Type B pancreatic cell (in vitro differentiated cells): ENCODE measurements around the gene IGSF3. TPM values are rescaled to one million over a fixed set of nuclear protein-coding genes. Genes with fewer than 3 reads are reported as not detected.
A peak's percentile ranks its signal among the peaks of the same experiment; 100 is the strongest.

ENCODE experiments used
- DNase-seq: peaks from one replicate; pipeline ENCODE4 v3.0.0; 2021; ENCODE audit warnings: mixed read lengths; ENCODE audit not compliant: unreplicated experiment; ENCODE audit errors: extremely low spot score
- H3K27ac Mint-ChIP-seq: 2 replicates; pipeline ENCODE4 v1.8.0; 2021; ENCODE audit warnings: mild to moderate bottlenecking, mixed read lengths
- H3K27me3 Mint-ChIP-seq: 2 replicates; pipeline ENCODE4 v1.8.0; 2021; ENCODE audit warnings: mixed read lengths
- H3K36me3 Mint-ChIP-seq: 2 replicates; pipeline ENCODE4 v1.8.0; 2021; ENCODE audit warnings: mixed read lengths
- H3K4me1 Mint-ChIP-seq: one replicate; pipeline ENCODE4 v1.8.0; 2021; ENCODE audit warnings: mixed read lengths; ENCODE audit not compliant: unreplicated experiment
- H3K4me3 Mint-ChIP-seq: 2 replicates; pipeline ENCODE4 v1.8.0; 2021; ENCODE audit warnings: mild to moderate bottlenecking, mixed read lengths
- H3K9me3 Mint-ChIP-seq: 2 replicates; pipeline ENCODE4 v1.8.0; 2021; ENCODE audit warnings: mixed read lengths
- total RNA-seq: library from RNA; stranded (reverse); gene quantifications from 2 replicates; pipeline ENCODE4 v1.2.1, GENCODE V29; 2021; ENCODE audit warnings: low replicate concordance
- TF ChIP-seq, protein P1 (sequence below): fragments of 200-600 bp; sonication (generic); conservative IDR thresholded peaks from 2 replicates; pipeline ENCODE4 v1.5.0; 2021; ENCODE audit warnings: antibody characterized with exemption, mild to moderate bottlenecking

Gene IGSF3
- total RNA-seq, 1 donor from 2014 or later, result 42.9 TPM

DNA sequence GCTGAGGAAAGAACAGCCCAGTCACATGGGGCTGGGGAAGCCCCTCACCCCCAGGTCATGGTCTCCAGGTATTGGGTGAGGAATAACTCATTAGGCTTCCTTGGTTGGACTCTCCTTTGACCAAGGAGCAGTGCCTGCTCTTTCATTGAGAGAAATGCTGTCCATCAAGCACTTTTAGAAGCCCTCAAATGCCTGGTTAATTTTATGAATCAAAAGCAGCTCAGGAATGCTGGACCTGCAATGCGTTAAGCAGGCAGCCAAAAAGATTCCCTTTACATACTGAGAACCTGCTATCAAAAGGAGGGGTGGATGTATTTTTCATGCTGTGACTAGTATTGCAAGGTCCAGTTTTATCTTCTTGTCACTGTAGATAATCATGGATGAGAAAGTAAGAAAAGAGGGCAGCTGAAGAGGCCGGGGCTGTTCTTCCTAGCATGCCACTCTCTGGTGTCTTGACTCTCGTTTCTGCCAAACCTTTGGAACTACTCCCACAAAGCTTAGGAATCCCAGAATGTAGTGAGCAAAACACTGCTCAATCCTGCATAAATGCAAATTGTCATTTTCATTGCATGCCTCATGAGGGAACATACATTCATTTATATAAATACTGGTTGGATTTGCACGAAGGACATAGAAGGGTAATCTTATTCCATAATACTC, 94.6 kb downstream of the IGSF3 start:
- H3K27me3 Mint-ChIP-seq, result peaks cover 11% of the 10 kb centered on the region
- TF ChIP-seq, protein P1, sequence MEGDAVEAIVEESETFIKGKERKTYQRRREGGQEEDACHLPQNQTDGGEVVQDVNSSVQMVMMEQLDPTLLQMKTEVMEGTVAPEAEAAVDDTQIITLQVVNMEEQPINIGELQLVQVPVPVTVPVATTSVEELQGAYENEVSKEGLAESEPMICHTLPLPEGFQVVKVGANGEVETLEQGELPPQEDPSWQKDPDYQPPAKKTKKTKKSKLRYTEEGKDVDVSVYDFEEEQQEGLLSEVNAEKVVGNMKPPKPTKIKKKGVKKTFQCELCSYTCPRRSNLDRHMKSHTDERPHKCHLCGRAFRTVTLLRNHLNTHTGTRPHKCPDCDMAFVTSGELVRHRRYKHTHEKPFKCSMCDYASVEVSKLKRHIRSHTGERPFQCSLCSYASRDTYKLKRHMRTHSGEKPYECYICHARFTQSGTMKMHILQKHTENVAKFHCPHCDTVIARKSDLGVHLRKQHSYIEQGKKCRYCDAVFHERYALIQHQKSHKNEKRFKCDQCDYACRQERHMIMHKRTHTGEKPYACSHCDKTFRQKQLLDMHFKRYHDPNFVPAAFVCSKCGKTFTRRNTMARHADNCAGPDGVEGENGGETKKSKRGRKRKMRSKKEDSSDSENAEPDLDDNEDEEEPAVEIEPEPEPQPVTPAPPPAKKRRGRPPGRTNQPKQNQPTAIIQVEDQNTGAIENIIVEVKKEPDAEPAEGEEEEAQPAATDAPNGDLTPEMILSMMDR, result no peak

DNA sequence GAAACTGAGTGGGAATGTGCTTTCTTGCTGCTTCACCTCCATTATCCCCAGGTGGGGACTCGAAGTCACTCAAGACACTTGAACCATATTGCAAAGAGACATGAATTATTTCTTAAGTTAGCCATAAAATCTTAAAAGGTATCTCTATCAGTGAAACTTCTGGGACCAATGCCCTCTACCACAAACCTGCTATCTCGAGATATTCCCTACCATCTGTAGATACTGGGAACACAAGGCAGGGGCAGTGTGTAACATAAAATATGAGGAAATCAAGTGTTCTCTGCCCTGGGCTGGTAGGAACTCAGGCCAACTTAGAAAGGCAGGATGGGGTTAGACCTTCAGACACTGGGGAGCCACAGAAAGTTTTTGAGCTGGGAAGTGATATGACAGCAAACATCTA, 95.4 kb downstream of the IGSF3 start:
- Mint-ChIP-seq H3K27ac (peak overlapping the region; percentile 87), H3K27me3 (peaks cover 11% of the 10 kb centered on the region), H3K4me1 (peaks cover 26% of the 10 kb centered on the region), H3K4me3 (peak overlapping the region; percentile 90), H3K9me3 (no peaks in the 10 kb centered on the region), H3K36me3 (peaks cover 9% of the 10 kb centered on the region)
- DNase-seq, result no peak
- TF ChIP-seq, protein P1, result no peak

More for the DNA sequence above, 94.6 kb downstream of the IGSF3 start:
- Mint-ChIP-seq H3K4me3 (peak overlapping the region; percentile 46), H3K27ac (peak overlapping the region; percentile 87), H3K4me1 (peaks cover 26% of the 10 kb centered on the region), H3K36me3 (peaks cover 17% of the 10 kb centered on the region), H3K9me3 (no peaks in the 10 kb centered on the region)
- DNase-seq, result no peak

DNA sequence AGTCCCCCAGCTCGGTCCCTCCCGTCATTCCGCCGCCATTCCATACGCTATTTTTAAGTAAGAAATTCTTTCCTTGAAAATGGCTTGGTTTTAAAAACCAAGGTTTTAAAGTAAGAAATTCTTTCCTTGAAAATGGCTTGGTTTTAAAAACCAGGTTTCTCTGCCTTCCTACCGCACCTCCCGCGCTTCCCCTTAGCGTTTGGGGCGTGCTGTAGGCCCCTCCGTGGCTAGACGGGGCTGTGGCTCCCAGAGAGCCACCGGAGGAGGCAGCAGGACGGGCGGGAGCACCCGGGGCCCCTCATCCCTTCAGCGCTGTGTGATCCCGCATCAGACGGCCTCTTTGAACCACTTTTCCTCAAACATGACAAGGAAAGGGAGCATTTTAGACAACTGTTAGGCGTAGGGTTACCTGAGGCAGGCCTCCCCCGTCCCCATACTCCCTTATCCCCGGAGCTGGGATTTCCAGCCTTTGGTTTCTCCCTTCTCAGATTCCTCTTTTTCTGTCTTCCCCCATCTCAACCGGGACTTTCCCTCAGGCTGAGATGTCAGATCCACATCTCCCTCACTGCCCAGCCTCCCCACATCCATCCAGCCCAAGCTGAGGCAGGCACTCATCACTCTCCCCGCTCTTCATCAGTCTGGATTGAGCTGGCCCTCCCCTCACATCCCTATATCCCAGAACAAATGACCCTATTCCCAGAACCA, 96.2 kb downstream of the IGSF3 start:
- peaks cover 11% of the 10 kb centered on the region for H3K27me3 Mint-ChIP-seq
- H3K36me3 Mint-ChIP-seq, result peaks cover 1% of the 10 kb centered on the region
- peaks cover 26% of the 10 kb centered on the region for H3K4me1 Mint-ChIP-seq
- DNase-seq, result no peak
- peak overlapping the region; percentile 90 for H3K4me3 Mint-ChIP-seq
- H3K9me3 Mint-ChIP-seq, result no peaks in the 10 kb centered on the region
- TF ChIP-seq, protein P1, result no peak
- peak overlapping the region; percentile 87 for H3K27ac Mint-ChIP-seq

DNA sequence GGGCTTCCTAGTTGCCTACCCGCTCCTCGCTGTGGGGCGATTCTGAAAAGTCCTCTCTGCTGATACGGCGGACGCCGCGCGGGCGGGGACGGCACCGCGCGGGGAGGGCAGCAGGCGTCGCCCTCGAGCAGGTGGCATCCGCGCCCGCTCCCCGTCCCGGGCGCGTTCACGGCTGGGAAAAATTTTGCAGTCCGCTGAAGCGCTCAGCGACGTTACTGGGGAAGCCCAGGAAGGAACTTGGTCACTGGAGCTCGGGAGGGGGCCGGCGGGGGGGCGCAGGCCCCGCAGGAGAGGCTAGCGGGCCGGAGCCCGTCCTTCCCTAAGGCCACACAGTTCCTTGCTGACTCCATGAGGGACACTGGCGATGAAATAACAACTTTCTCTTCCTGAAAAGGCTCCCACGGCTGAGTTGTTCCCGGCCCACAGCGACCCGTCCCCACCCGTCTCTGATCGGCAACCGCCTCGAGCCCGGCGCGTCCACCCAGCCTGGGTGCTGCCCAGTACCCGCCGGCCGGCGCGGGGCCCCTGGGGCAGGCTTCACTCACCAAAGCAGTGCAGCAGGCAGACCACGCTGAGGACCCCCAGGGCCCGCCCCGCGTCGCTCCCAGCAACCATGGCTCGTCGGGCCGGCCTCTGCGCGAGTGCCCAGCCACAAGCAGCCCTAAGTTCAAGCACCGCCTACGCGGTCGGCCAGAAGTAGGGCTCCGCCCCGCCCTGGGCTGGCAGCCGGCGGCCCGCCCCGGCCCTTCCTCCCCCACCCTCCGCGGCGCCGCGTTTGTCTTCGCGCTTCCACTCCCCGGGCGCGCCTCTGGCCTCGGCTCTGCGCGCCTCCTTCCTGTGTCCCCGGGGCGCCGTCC, 96.9 kb downstream of the IGSF3 start, which contains the start of gene CD58:
CD58 (minus strand) TSS at position 669 of the 857 bp plus-strand sequence; CDS start at position 615, 54 bp downstream.
- Mint-ChIP-seq H3K27ac (peak within 1 kb of the TSS; percentile 87), H3K36me3 (no peaks in the 10 kb centered on the region), H3K4me3 (peak within 1 kb of the TSS; percentile 90), H3K9me3 (no peaks in the 10 kb centered on the region), H3K4me1 (peaks cover 26% of the 10 kb centered on the region), H3K27me3 (peaks cover 11% of the 10 kb centered on the region)
- TF ChIP-seq, protein P1, result peak; percentile 77
- peak; percentile 86 for DNase-seq

DNA sequence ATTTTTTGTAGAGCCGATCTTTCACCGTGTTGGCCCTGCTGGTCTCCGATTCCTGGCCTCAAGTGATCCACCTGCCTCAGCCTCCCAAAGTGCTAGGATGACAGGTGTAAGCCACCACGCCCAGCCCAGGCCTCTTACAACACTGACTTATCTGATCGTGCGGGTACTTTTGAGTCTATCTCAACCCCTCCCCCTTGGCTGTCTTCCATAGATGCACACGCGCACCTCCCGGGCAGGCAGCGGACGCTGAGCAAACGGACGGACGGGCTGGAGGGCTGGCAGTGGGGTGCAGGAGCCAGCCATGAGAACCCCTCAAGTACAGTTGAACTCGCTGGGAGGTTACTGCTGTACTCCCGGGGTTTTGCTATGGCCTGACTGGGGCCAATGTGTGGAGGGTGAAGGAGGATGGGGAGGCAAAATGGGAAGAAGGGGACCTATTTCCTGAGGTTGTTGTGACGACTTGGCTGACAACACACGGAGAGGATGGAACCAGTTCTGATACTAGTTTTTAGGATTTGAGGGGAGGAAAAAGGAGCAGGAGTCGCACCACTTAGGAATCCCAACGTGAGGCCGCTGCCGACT, 97.7 kb downstream of the IGSF3 start:
- Mint-ChIP-seq H3K27ac (peak overlapping the region; percentile 85), H3K9me3 (no peaks in the 10 kb centered on the region), H3K27me3 (peaks cover 11% of the 10 kb centered on the region), H3K4me3 (peak overlapping the region; percentile 90), H3K36me3 (peaks cover 4% of the 10 kb centered on the region), H3K4me1 (peaks cover 23% of the 10 kb centered on the region)
- TF ChIP-seq, protein P1, result no peak
- DNase-seq, result no peak
